ENCODE results near the gene RIN3. TPM values are rescaled to one million over a fixed set of nuclear protein-coding genes. Genes with fewer than 3 reads are reported as not detected.
"Not testable (repeated sequence)": the region's sequence is repeated elsewhere in the genome, so short reads cannot be mapped to it uniquely, and the experiment has no call there.

The RIN3 gene
- total and polyA plus RNA-seq, 2 experiments from 2014 or later: 1.8 to 7.0 TPM

DNA sequence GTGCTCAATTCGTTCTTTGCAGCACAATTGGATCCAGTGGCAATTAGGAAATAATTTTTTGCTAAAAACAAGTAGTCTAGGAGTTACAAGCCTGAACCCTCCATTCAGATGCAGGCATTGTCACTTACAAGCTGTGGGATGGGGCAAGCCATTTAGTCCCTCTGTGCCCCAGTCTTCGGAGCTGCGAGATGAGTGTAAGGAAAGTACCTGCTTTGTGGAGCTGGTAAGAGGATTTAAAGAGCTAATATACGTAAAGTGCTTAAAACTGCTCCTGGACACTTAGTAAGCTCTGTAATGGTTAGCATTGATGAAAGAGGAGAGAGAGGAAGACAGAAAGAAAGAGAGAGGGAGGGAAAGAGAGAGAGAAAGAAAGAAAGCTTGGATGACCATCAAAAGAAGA, 122.3 kb downstream of the RIN3 start:
- no peak overlapping the region for H3K9ac ChIP-seq
- TF ChIP-seq EZH2 (IDR thresholded peaks at IDR 0.05; ENCODE audit: insufficient read depth, poor library complexity, severe bottlenecking) (no peak), EZH2phosphoT487 (IDR thresholded peaks at IDR 0.05; ENCODE audit: insufficient read depth, low read depth) (no peak)
- H4K20me1 ChIP-seq (ENCODE audit: insufficient read depth): no peaks in the 10 kb centered on the region
- DNase-seq: no peak
- no peaks in the 10 kb centered on the region for H3K9me2 ChIP-seq (ENCODE audit: insufficient read depth)
- no peaks in the 10 kb centered on the region for H3K9me3 ChIP-seq (ENCODE audit: low read depth)
- no peaks in the 10 kb centered on the region for H3K4me1 ChIP-seq (ENCODE audit: insufficient read depth)
- no peaks in the 10 kb centered on the region for H3K79me2 ChIP-seq (ENCODE audit: insufficient read depth)
- no peak overlapping the region for H3K4me3 ChIP-seq
- no peak overlapping the region for H3K27ac ChIP-seq
- H3K4me2 ChIP-seq (ENCODE audit: unreplicated experiment): no peak overlapping the region
- H2AFZ ChIP-seq: no peak overlapping the region
- H3K27me3 ChIP-seq (replicated peaks; ENCODE audit: insufficient read depth): no peaks in the 10 kb centered on the region
- H3K36me3 ChIP-seq (ENCODE audit: low read depth): no peaks in the 10 kb centered on the region
- 87 to 91% methylated on average over 4 of the region's 4 CpGs for WGBS, 2 experiments (ENCODE audit: low coverage in 1 of 2, low lambda C conversion rate in 2 of 2, missing lambda C conversion rate in 2 of 2)
- in situ Hi-C loops (cut with MboI): no loop called here
- no peaks in the 10 kb centered on the region for H3F3A ChIP-seq (ENCODE audit: insufficient read depth)

DNA sequence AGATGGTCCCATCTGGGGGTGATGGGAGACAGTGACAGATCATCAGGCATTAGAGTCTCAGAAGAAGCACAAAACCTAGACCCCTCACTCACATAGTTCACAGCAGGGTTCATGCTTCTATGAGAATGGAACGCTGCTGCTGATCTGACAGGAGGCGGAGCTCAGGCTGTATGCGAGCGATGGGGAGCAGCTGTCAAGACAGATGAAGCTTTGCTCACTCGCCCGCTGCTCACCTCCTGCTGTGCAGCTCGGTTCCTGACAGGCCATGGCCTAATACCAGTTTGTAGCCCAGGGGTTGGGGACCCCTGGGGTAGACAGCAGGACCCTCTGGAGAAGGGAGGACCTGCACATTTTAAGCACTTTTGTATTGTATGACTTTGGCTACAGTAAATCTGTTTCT, 123.6 kb downstream of the RIN3 start:
- Histone ChIP-seq H4K20me1 (ENCODE audit: insufficient read depth) (no peaks in the 10 kb centered on the region), H3K4me1 (ENCODE audit: insufficient read depth) (no peaks in the 10 kb centered on the region), H3K79me2 (ENCODE audit: insufficient read depth) (no peaks in the 10 kb centered on the region), H2AFZ (no peak overlapping the region), H3K36me3 (ENCODE audit: low read depth) (no peaks in the 10 kb centered on the region), H3K9me2 (ENCODE audit: insufficient read depth) (no peaks in the 10 kb centered on the region), H3K9ac (no peak overlapping the region), H3K9me3 (ENCODE audit: low read depth) (no peaks in the 10 kb centered on the region), H3F3A (ENCODE audit: insufficient read depth) (no peaks in the 10 kb centered on the region), H3K27me3 (replicated peaks; ENCODE audit: insufficient read depth) (no peaks in the 10 kb centered on the region), H3K4me2 (ENCODE audit: unreplicated experiment) (no peak overlapping the region), H3K4me3 (no peak overlapping the region), H3K27ac (no peak overlapping the region)
- TF ChIP-seq EZH2 (IDR thresholded peaks at IDR 0.05; ENCODE audit: insufficient read depth, poor library complexity, severe bottlenecking) (no peak), EZH2phosphoT487 (IDR thresholded peaks at IDR 0.05; ENCODE audit: insufficient read depth, low read depth) (no peak)
- no peak for DNase-seq
- WGBS, 2 experiments (ENCODE audit: low coverage in 1 of 2, low lambda C conversion rate in 2 of 2, missing lambda C conversion rate in 2 of 2): 83 to 85% methylated on average over 7 of the region's 7 CpGs
- in situ Hi-C loops (cut with MboI): no loop called here

DNA sequence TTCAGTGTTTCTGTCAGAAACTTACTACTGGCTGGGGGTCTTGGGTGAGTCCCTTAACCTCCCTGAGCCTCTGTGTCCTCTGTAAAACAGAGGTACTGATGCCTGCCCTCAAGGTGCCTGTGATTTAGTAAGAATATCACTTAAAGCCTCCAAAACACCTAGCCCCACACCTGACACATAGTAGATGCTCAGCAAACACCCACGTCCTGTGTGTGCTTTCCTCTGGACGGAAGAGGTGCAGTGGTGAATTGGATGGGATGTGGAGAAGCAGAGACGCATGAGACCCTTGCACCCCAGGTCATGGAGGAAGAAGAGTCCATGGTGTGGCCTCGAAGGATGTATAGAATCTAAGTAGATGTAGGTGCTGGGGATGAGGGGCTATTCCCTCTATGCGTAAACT, 124.3 kb downstream of the RIN3 start:
- Histone ChIP-seq H3K27me3 (replicated peaks; ENCODE audit: insufficient read depth) (no peaks in the 10 kb centered on the region), H3K4me2 (ENCODE audit: unreplicated experiment) (no peak overlapping the region), H3K9me3 (ENCODE audit: low read depth) (no peaks in the 10 kb centered on the region), H3K4me3 (no peak overlapping the region), H3K79me2 (ENCODE audit: insufficient read depth) (no peaks in the 10 kb centered on the region), H4K20me1 (ENCODE audit: insufficient read depth) (no peaks in the 10 kb centered on the region), H3K27ac (no peak overlapping the region), H3K4me1 (ENCODE audit: insufficient read depth) (no peaks in the 10 kb centered on the region), H3K9me2 (ENCODE audit: insufficient read depth) (no peaks in the 10 kb centered on the region), H3K36me3 (ENCODE audit: low read depth) (no peaks in the 10 kb centered on the region), H3K9ac (no peak overlapping the region), H2AFZ (no peak overlapping the region), H3F3A (ENCODE audit: insufficient read depth) (no peaks in the 10 kb centered on the region)
- no peak for DNase-seq
- no peak for TF ChIP-seq EZH2 (IDR thresholded peaks at IDR 0.05; ENCODE audit: insufficient read depth, poor library complexity, severe bottlenecking)
- no peak for TF ChIP-seq EZH2phosphoT487 (IDR thresholded peaks at IDR 0.05; ENCODE audit: insufficient read depth, low read depth)
- WGBS, 2 experiments (ENCODE audit: low coverage in 1 of 2, low lambda C conversion rate in 2 of 2, missing lambda C conversion rate in 2 of 2): 94 to 98% methylated on average over 5 of the region's 5 CpGs
- in situ Hi-C loops (cut with MboI): no loop called here

DNA sequence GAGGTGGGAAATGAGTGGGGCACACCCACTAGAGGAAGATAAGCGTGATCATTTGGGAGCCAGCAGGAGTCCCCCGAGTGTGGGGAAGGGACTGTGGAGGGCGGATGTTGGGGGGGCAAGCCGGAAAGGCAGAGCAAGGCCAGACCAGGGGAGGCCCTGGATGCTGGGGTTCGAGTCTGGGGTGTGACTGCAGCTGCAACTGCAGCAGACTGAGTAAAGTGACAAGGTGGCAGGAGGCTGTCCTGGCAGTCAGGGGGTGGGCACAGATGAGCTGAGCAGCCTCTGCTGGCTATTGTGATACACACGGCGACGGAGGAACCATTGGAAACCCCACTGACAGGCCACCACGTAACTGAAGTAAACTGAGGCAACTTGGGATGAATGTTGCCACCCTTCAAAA, 124.7 kb downstream of the RIN3 start:
- Histone ChIP-seq H3K4me2 (ENCODE audit: unreplicated experiment) (no peak overlapping the region), H3K9me2 (ENCODE audit: insufficient read depth) (no peaks in the 10 kb centered on the region), H3K27me3 (replicated peaks; ENCODE audit: insufficient read depth) (no peaks in the 10 kb centered on the region), H3K4me3 (no peak overlapping the region), H2AFZ (no peak overlapping the region), H4K20me1 (ENCODE audit: insufficient read depth) (no peaks in the 10 kb centered on the region), H3K4me1 (ENCODE audit: insufficient read depth) (no peaks in the 10 kb centered on the region), H3K9ac (no peak overlapping the region), H3K79me2 (ENCODE audit: insufficient read depth) (no peaks in the 10 kb centered on the region), H3K36me3 (ENCODE audit: low read depth) (no peaks in the 10 kb centered on the region), H3F3A (ENCODE audit: insufficient read depth) (no peaks in the 10 kb centered on the region), H3K27ac (no peak overlapping the region), H3K9me3 (ENCODE audit: low read depth) (no peaks in the 10 kb centered on the region)
- DNase-seq: no peak
- 82 to 88% methylated on average over 9 of the region's 9 CpGs for WGBS, 2 experiments (ENCODE audit: low coverage in 1 of 2, low lambda C conversion rate in 2 of 2, missing lambda C conversion rate in 2 of 2)
- in situ Hi-C loops (cut with MboI): no loop called here
- TF ChIP-seq EZH2 (IDR thresholded peaks at IDR 0.05; ENCODE audit: insufficient read depth, poor library complexity, severe bottlenecking) (no peak), EZH2phosphoT487 (IDR thresholded peaks at IDR 0.05; ENCODE audit: insufficient read depth, low read depth) (no peak)

DNA sequence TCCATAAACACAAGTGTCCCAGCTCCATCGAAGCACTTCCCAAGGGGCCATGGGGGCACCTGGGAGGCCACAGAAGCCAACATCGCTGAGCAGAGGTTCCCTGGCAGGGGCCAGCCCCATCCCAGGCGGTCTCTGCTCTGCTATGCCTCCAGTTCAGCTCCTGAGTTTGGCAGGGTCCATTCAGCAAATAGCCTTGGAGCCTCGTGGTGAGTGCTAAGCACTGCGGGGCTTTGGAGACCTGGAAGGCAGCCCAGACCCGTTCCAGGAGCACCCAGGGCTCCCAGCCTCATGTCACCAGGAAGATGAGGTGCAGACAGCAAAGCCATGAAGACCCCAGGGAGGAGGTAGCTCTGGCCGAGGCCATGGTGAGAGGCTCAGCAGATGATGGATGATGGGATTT, 125.3 kb downstream of the RIN3 start:
- Histone ChIP-seq H3K27me3 (replicated peaks; ENCODE audit: insufficient read depth) (no peaks in the 10 kb centered on the region), H3K4me3 (no peak overlapping the region), H3K27ac (no peak overlapping the region), H2AFZ (no peak overlapping the region), H3K9me2 (ENCODE audit: insufficient read depth) (no peaks in the 10 kb centered on the region), H3K36me3 (ENCODE audit: low read depth) (no peaks in the 10 kb centered on the region), H3K4me1 (ENCODE audit: insufficient read depth) (peaks cover 3% of the 10 kb centered on the region), H3F3A (ENCODE audit: insufficient read depth) (no peaks in the 10 kb centered on the region), H3K4me2 (ENCODE audit: unreplicated experiment) (no peak overlapping the region), H3K9me3 (ENCODE audit: low read depth) (no peaks in the 10 kb centered on the region), H3K9ac (no peak overlapping the region), H4K20me1 (ENCODE audit: insufficient read depth) (no peaks in the 10 kb centered on the region), H3K79me2 (ENCODE audit: insufficient read depth) (no peaks in the 10 kb centered on the region)
- 74 to 76% methylated on average over 7 of the region's 7 CpGs for WGBS, 2 experiments (ENCODE audit: low coverage in 1 of 2, low lambda C conversion rate in 2 of 2, missing lambda C conversion rate in 2 of 2)
- in situ Hi-C loops (cut with MboI): no loop called here
- DNase-seq: no peak
- TF ChIP-seq EZH2phosphoT487 (IDR thresholded peaks at IDR 0.05; ENCODE audit: insufficient read depth, low read depth): no peak
- TF ChIP-seq EZH2 (IDR thresholded peaks at IDR 0.05; ENCODE audit: insufficient read depth, poor library complexity, severe bottlenecking): no peak

DNA sequence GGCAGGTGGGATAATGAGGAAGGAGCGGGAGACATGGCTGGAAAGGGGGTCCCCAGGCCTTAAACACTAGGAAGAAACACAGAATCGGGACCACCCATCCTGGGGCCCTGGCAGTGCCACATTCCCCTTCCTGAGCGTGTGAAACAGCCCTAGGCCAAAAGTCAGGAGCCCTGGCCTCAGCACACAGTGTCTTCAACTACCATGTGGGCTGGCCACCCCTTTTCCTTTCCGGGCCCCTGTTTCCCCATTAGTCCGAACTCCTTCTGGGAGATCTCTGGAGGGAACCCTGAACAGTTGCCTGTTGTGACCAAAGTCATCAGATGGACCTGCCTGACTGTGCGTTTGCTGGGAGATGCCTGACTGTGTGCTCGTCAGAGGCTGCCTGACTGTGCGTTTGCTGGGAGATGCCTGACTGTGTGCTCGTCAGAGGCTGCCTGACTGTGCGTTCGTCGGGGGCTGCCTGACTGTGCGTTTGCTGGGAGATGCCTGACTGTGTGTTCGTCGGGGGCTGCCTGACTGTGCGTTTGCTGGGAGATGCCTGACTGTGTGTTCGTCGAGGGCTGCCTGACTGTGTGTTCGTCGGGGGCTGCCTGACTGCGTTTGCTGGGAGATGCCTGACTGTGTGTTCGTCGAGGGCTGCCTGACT, 126.0 kb downstream of the RIN3 start:
- H3K9me3 ChIP-seq (ENCODE audit: low read depth); in situ Hi-C loops (cut with MboI); H2AFZ ChIP-seq; H3K27me3 ChIP-seq (replicated peaks; ENCODE audit: insufficient read depth); DNase-seq; H3K4me1 ChIP-seq (ENCODE audit: insufficient read depth); H3K4me2 ChIP-seq (ENCODE audit: unreplicated experiment); H4K20me1 ChIP-seq (ENCODE audit: insufficient read depth); H3K9ac ChIP-seq; H3K36me3 ChIP-seq (ENCODE audit: low read depth); H3K9me2 ChIP-seq (ENCODE audit: insufficient read depth); H3F3A ChIP-seq (ENCODE audit: insufficient read depth); H3K79me2 ChIP-seq (ENCODE audit: insufficient read depth); H3K27ac ChIP-seq; H3K4me3 ChIP-seq: not testable (repeated sequence)
- 95 to 96% methylated on average over 11 to 23 of the region's 23 CpGs for WGBS, 2 experiments (ENCODE audit: low coverage in 1 of 2, low lambda C conversion rate in 2 of 2, missing lambda C conversion rate in 2 of 2)
